Activated CD4-positive, CD25-positive, alpha-beta regulatory T cell (primary cell): Measurements from ENCODE around the gene RNF26.

ENCODE experiments used
- DNase-seq, 4 experiments: peaks; one replicate each; lab custom pipeline; 2025; lab: John Stamatoyannopoulos, UW

RNF26 gene

GRCh38 chr11:119316016-119316728 lies 18.2 kb upstream of the RNF26 start:
- DNase-seq: no peak

- no peak for DNase-seq
These were observed 17.4 kb upstream of the RNF26 start, which contains the start of gene MCAM for GRCh38 chr11:119316729-119317591. Gene MCAM, minus strand, starts transcription at chr11:119317130. Its CDS starts 29 bp downstream, at chr11:119317101.

- DNase-seq: no peak
These were observed 16.6 kb upstream of the RNF26 start for GRCh38 chr11:119317592-119318239.

- no peak for DNase-seq
These were observed 15.8 kb upstream of the RNF26 start for GRCh38 chr11:119318240-119319135.

- DNase-seq: no peak
These were observed 15.1 kb upstream of the RNF26 start for GRCh38 chr11:119319136-119319699.

- no peak for DNase-seq
These were observed 14.6 kb upstream of the RNF26 start for GRCh38 chr11:119319700-119320239.

GRCh38 chr11:119320240-119320775 lies 14.0 kb upstream of the RNF26 start:
- DNase-seq: no peak

GRCh38 chr11:119320776-119321524 lies 13.4 kb upstream of the RNF26 start:
- no peak for DNase-seq

GRCh38 chr11:119322360-119322739 lies 12.0 kb upstream of the RNF26 start:
- DNase-seq: no peak

- DNase-seq: no peak
These were observed 11.3 kb upstream of the RNF26 start for GRCh38 chr11:119322921-119323531.

- peak; percentile 46 to 78 (median 61) for DNase-seq
These were observed 10.7 kb upstream of the RNF26 start for GRCh38 chr11:119323532-119324033.

- DNase-seq: no peak
These were observed 10.1 kb upstream of the RNF26 start for GRCh38 chr11:119324189-119324588.

GRCh38 chr11:119329320-119329719 lies 5.0 kb upstream of the RNF26 start:
- DNase-seq: no peak

GRCh38 chr11:119330237-119330636 lies 4.1 kb upstream of the RNF26 start:
- DNase-seq: no peak

- no peak for DNase-seq
These were observed 2.1 kb upstream of the RNF26 start for GRCh38 chr11:119332111-119332765.

GRCh38 chr11:119335091-119335654 lies 846 bp downstream of the RNF26 start:
- no peak for DNase-seq

GRCh38 chr11:119335655-119336543 lies 1.6 kb downstream of the RNF26 start:
- DNase-seq: no peak
